Retinal pigment epithelial cell (primary cell): Measurements from ENCODE around the gene DAZ3.
"Not testable (repeated sequence)": the region's sequence is repeated elsewhere in the genome, so short reads cannot be mapped to it uniquely, and the experiment has no call there.

Source experiments
- DNase-seq: peaks from one replicate; pipeline ENCODE4 v3.0.0-alpha.2; 2010; ENCODE audit warnings: low read depth
- H3K4me3 ChIP-seq: 2 replicates; pipeline ENCODE4 v1.5.1; 2011; ENCODE audit warnings: mild to moderate bottlenecking, low read length, control low read depth, moderate library complexity

DAZ3 gene, protein sequence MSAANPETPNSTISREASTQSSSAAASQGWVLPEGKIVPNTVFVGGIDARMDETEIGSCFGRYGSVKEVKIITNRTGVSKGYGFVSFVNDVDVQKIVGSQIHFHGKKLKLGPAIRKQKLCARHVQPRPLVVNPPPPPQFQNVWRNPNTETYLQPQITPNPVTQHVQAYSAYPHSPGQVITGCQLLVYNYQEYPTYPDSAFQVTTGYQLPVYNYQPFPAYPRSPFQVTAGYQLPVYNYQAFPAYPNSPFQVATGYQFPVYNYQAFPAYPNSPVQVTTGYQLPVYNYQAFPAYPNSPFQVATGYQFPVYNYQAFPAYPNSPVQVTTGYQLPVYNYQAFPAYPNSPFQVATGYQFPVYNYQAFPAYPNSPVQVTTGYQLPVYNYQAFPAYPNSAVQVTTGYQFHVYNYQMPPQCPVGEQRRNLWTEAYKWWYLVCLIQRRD

DNA sequence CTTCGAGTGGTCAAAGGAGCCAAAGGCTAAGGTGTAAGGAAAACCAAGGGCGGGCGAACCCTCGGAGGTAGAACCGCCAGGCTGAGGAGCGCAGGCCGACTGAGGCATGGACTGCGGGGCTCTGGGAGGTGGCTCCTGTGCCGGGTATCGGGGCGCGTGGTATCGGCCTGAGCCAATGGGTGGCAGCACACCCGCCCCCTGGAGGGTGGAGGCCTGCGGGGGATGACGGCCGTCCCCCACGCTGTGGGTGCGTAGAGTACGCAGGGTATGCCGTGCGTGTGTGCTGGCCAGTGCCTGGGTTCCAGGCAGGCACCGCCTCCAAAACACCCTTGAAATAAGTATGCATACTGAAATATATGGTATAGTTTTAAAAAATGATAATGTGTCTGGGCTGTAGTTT is at the start of gene DAZ3:
TSS of gene DAZ3 (minus strand) at position 101 of the 400 bp plus-strand sequence. CDS start 208 bp downstream, outside the sequence.
- DNase-seq, H3K4me3 ChIP-seq: not testable (repeated sequence)

DNA sequence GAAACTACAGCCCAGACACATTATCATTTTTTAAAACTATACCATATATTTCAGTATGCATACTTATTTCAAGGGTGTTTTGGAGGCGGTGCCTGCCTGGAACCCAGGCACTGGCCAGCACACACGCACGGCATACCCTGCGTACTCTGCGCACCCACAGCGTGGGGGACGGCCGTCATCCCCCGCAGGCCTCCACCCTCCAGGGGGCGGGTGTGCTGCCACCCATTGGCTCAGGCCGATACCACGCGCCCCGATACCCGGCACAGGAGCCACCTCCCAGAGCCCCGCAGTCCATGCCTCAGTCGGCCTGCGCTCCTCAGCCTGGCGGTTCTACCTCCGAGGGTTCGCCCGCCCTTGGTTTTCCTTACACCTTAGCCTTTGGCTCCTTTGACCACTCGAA is 20.4 kb upstream of the DAZ3 start, which contains the start of gene DAZ4:
TSS of gene DAZ4 (plus strand) at position 301 of the 400 bp plus-strand sequence. CDS start 208 bp downstream, outside the sequence.
- H3K4me3 ChIP-seq, DNase-seq: not testable (repeated sequence)

GRCh38 chrY:24825069-24825468 is 11.9 kb upstream of the DAZ3 start:
- H3K4me3 ChIP-seq = not testable (repeated sequence)

GRCh38 chrY:24824184-24824879 is 11.1 kb upstream of the DAZ3 start:
- DNase-seq = not testable (repeated sequence)

More at GRCh38 chrY:24825069-24825468, 11.9 kb upstream of the DAZ3 start:
- not testable (repeated sequence) for DNase-seq

GRCh38 chrY:24821836-24822235 is 8.6 kb upstream of the DAZ3 start:
- not testable (repeated sequence) for DNase-seq, H3K4me3 ChIP-seq

More at GRCh38 chrY:24824184-24824879, 11.1 kb upstream of the DAZ3 start:
- not testable (repeated sequence) for H3K4me3 ChIP-seq
